EL (cell line): ENCODE measurements around the gene RARRES1.

ENCODE experiments used
- DNase-seq: peaks from one replicate; pipeline ENCODE4 v3.0.0-alpha.2; 2016

Gene RARRES1

GRCh38 chr3:158765518-158766205 lies 33.4 kb upstream of the RARRES1 start:
- DNase-seq: peak; percentile 41

- no peak for DNase-seq
Observed at GRCh38 chr3:158763421-158763820, 31.2 kb upstream of the RARRES1 start.

GRCh38 chr3:158762701-158763100 lies 30.4 kb upstream of the RARRES1 start:
- DNase-seq: no peak

GRCh38 chr3:158761350-158761749 lies 29.1 kb upstream of the RARRES1 start:
- no peak for DNase-seq

GRCh38 chr3:158755421-158755820 lies 23.2 kb upstream of the RARRES1 start:
- DNase-seq: no peak

- no peak for DNase-seq
Observed at GRCh38 chr3:158753854-158754253, 21.6 kb upstream of the RARRES1 start.

- DNase-seq: no peak
Observed at GRCh38 chr3:158751316-158751715, 19.1 kb upstream of the RARRES1 start.

GRCh38 chr3:158750016-158750415 lies 17.8 kb upstream of the RARRES1 start:
- no peak for DNase-seq

- DNase-seq: no peak
Observed at GRCh38 chr3:158749526-158749925, 17.3 kb upstream of the RARRES1 start.

GRCh38 chr3:158748237-158748828 lies 16.1 kb upstream of the RARRES1 start:
- no peak for DNase-seq

GRCh38 chr3:158747417-158747816 lies 15.2 kb upstream of the RARRES1 start:
- no peak for DNase-seq

GRCh38 chr3:158745551-158745950 lies 13.3 kb upstream of the RARRES1 start:
- DNase-seq: no peak

- DNase-seq: no peak
Observed at GRCh38 chr3:158744567-158745288, 12.5 kb upstream of the RARRES1 start.

- no peak for DNase-seq
Observed at GRCh38 chr3:158743664-158744566, 11.7 kb upstream of the RARRES1 start.

GRCh38 chr3:158742871-158743663 lies 10.8 kb upstream of the RARRES1 start:
- peak; percentile 38 for DNase-seq

- no peak for DNase-seq
Observed at GRCh38 chr3:158739661-158740060, 7.4 kb upstream of the RARRES1 start.

GRCh38 chr3:158739078-158739477 lies 6.8 kb upstream of the RARRES1 start:
- DNase-seq: no peak

- no peak for DNase-seq
Observed at GRCh38 chr3:158738653-158739052, 6.4 kb upstream of the RARRES1 start.

GRCh38 chr3:158737976-158738615 lies 5.8 kb upstream of the RARRES1 start:
- no peak for DNase-seq

GRCh38 chr3:158737410-158737809 lies 5.2 kb upstream of the RARRES1 start:
- DNase-seq: no peak

- no peak for DNase-seq
Observed at GRCh38 chr3:158735296-158736033, 3.2 kb upstream of the RARRES1 start.
